HEK293T (cell line): ENCODE data around the gene RYR1.

Source experiments
- BHLHE40 ChIP-seq: fragments of 450-650 bp; IDR thresholded peaks from 2 replicates; pipeline ENCODE4 v1.6.1; 2016; ENCODE audit warnings: mild to moderate bottlenecking, moderate library complexity, borderline replicate concordance
- FOXK2 ChIP-seq: fragments of 450-650 bp; IDR thresholded peaks from 2 replicates; pipeline ENCODE4 v1.6.1; 2016; ENCODE audit warnings: mild to moderate bottlenecking
- HDGF ChIP-seq: fragments of 450-650 bp; IDR thresholded peaks from 2 replicates; pipeline ENCODE4 v1.6.1; 2017; ENCODE audit warnings: antibody characterized with exemption, borderline replicate concordance
- L3MBTL2 ChIP-seq: fragments of 450-650 bp; conservative IDR thresholded peaks from 2 replicates; pipeline ENCODE4 v1.6.1; 2016; ENCODE audit warnings: mild to moderate bottlenecking
- PKNOX1 ChIP-seq: fragments of 450-650 bp; IDR thresholded peaks from 2 replicates; pipeline ENCODE4 v1.6.1; 2016

- no peak for TF ChIP-seq FOXK2
- no peak for TF ChIP-seq BHLHE40
- TF ChIP-seq L3MBTL2: no peak
- no peak for TF ChIP-seq HDGF
- TF ChIP-seq PKNOX1: no peak
These were observed 163.6 kb downstream of the RYR1 start for GRCh38 chr19:38597075-38597474.
